OCI-LY3 (cell line): ENCODE data around the gene GPATCH4.
A peak's percentile ranks its signal among the peaks of the same experiment; 100 is the strongest.

Experiments used
- H2AFZ ChIP-seq: fragments of 200-600, 300-600 bp; shearing (Covaris generic); 2 replicates; pipeline ENCODE4 v1.6.0; 2014; ENCODE audit warnings: antibody characterized with exemption, low read depth, low read length
- H3K27ac ChIP-seq: fragments of 200-600, 300-600 bp; sonication (generic); 2 replicates; pipeline ENCODE4 v1.5.1; 2014; ENCODE audit warnings: mild to moderate bottlenecking, low read length, moderate library complexity, mixed read lengths
- H3K27me3 ChIP-seq: fragments of 200-600, 300-600 bp; sonication (generic); 2 replicates; pipeline ENCODE4 v1.6.1; 2014; ENCODE audit warnings: low read depth, low read length, mixed read lengths
- H3K36me3 ChIP-seq: fragments of 200-600, 300-600 bp; sonication (generic); replicated peaks from 2 replicates; pipeline ENCODE3; 2014; ENCODE audit warnings: low read depth, low read length, mixed read lengths
- H3K4me1 ChIP-seq: fragments of 300-600, 200-600 bp; sonication (generic); 2 replicates; pipeline ENCODE4 v1.6.1; 2014; ENCODE audit warnings: low read length, mixed read lengths
- H3K4me2 ChIP-seq: fragments of 200-600, 300-600 bp; sonication (generic); 2 replicates; pipeline ENCODE4 v1.6.1; 2014; ENCODE audit warnings: low read length, mixed read lengths
- H3K4me3 ChIP-seq: fragments of 300-600, 200-600 bp; sonication (generic); 2 replicates; pipeline ENCODE4 v1.5.1; 2014; ENCODE audit warnings: antibody characterized with exemption, mild to moderate bottlenecking, low read length, moderate library complexity
- H3K79me2 ChIP-seq: fragments of 300-600, 200-600 bp; shearing (Covaris generic); 2 replicates; pipeline ENCODE4 v1.6.1; 2014; ENCODE audit warnings: mild to moderate bottlenecking, low read length, mixed read lengths
- H3K9ac ChIP-seq: fragments of 300-600, 200-600 bp; shearing (Covaris generic); 2 replicates; pipeline ENCODE4 v1.6.0; 2014; ENCODE audit warnings: mild to moderate bottlenecking, low read length, moderate library complexity
- H3K9me3 ChIP-seq: fragments of 200-600, 300-600 bp; shearing (Covaris generic); 2 replicates; pipeline ENCODE4 v1.6.1; 2014; ENCODE audit warnings: low read length, mixed read lengths; ENCODE audit not compliant: insufficient read depth
- H4K20me1 ChIP-seq: fragments of 200-600, 300-600 bp; sonication (generic); 2 replicates; pipeline ENCODE4 v1.6.1; 2016; ENCODE audit warnings: low read length, mixed read lengths; ENCODE audit not compliant: insufficient read depth
- CTCF ChIP-seq: fragments of 200-600, 300-600 bp; sonication (generic); IDR thresholded peaks from 2 replicates; pipeline ENCODE4 v1.5.1; 2014; ENCODE audit warnings: antibody characterized with exemption, low read length, low read depth
- EZH2phosphoT487 ChIP-seq: fragments of 200-600 bp; shearing (Covaris generic); IDR thresholded peaks from 2 replicates; pipeline ENCODE4 v1.6.1; 2018; ENCODE audit warnings: antibody characterized with exemption, mixed run types, low read depth

Gene GPATCH4

GRCh38 chr1:156618853-156619581, 17.7 kb upstream of the GPATCH4 start, which contains the start of gene HAPLN2:
HAPLN2 (plus strand) TSS chr1:156619415; CDS start chr1:156623491, 4,076 bp downstream.
- H3K4me2 ChIP-seq: peak within 1 kb of the TSS; percentile 17; the same call in 1 of the 2 replicates
- no peaks in the 10 kb centered on the region for H3K36me3 ChIP-seq
- H3K9ac ChIP-seq: no peak within 1 kb of the TSS
- TF ChIP-seq CTCF: peak; percentile 66
- no peak for TF ChIP-seq EZH2phosphoT487
- no peak within 1 kb of the TSS for H3K4me3 ChIP-seq
- no peak within 1 kb of the TSS for H3K27ac ChIP-seq
- H3K4me1 ChIP-seq: peaks cover 10% of the 10 kb centered on the region
- H2AFZ ChIP-seq: no peak within 1 kb of the TSS
- H4K20me1 ChIP-seq: no peaks in the 10 kb centered on the region
- H3K9me3 ChIP-seq: no peaks in the 10 kb centered on the region
- peaks cover 29% of the 10 kb centered on the region for H3K27me3 ChIP-seq
- no peaks in the 10 kb centered on the region for H3K79me2 ChIP-seq

- no peaks in the 10 kb centered on the region for H3K79me2 ChIP-seq
- H3K9ac ChIP-seq: no peak overlapping the region
- H3K27ac ChIP-seq: no peak overlapping the region
- no peak overlapping the region for H2AFZ ChIP-seq
- H3K4me1 ChIP-seq: peaks cover 10% of the 10 kb centered on the region
- no peaks in the 10 kb centered on the region for H3K36me3 ChIP-seq
- TF ChIP-seq CTCF: no peak
- TF ChIP-seq EZH2phosphoT487: no peak
- peaks cover 40% of the 10 kb centered on the region for H3K27me3 ChIP-seq
- no peaks in the 10 kb centered on the region for H3K9me3 ChIP-seq
- no peaks in the 10 kb centered on the region for H4K20me1 ChIP-seq
- H3K4me2 ChIP-seq: no peak overlapping the region
- H3K4me3 ChIP-seq: no peak overlapping the region
Measured at GRCh38 chr1:156616463-156616862, 15.2 kb upstream of the GPATCH4 start.

- H3K27ac ChIP-seq: no peak overlapping the region
- H3K4me3 ChIP-seq: no peak overlapping the region
- H3K4me2 ChIP-seq: no peak overlapping the region
Measured at GRCh38 chr1:156615946-156616345, 14.7 kb upstream of the GPATCH4 start.

More at GRCh38 chr1:156615946-156616345, 14.7 kb upstream of the GPATCH4 start:
- no peaks in the 10 kb centered on the region for H3K79me2 ChIP-seq
- H3K9me3 ChIP-seq: no peaks in the 10 kb centered on the region
- TF ChIP-seq EZH2phosphoT487: no peak
- no peak for TF ChIP-seq CTCF
- H4K20me1 ChIP-seq: no peaks in the 10 kb centered on the region
- H3K9ac ChIP-seq: no peak overlapping the region
- peaks cover 10% of the 10 kb centered on the region for H3K4me1 ChIP-seq
- no peaks in the 10 kb centered on the region for H3K36me3 ChIP-seq
- no peak overlapping the region for H2AFZ ChIP-seq
- H3K27me3 ChIP-seq: peaks cover 40% of the 10 kb centered on the region
